Stomach (tissue), 4 donors: ENCODE data around the gene SLC35E3.

ENCODE experiments used
- CTCF ChIP-seq, 7 experiments: fragments of 450-650 bp in 4 of 7; fragments of 200-600 bp in 3 of 7; sonication (generic) in 3 of 7; IDR thresholded peaks; one replicate each; pipeline ENCODE4 v1.5.1; 2016 to 2019; ENCODE audit warnings: antibody characterized with exemption in 7 of 7, control low read depth in 2 of 7, mild to moderate bottlenecking in 1 of 7
- POLR2AphosphoS5 ChIP-seq, 3 donors: sonication (generic); formaldehyde crosslinking; IDR thresholded peaks; one replicate each; pipeline ENCODE4 v1.6.1; 2016; ENCODE audit warnings: antibody characterized with exemption in 3 of 3

- TF ChIP-seq POLR2AphosphoS5 (IDR thresholded peaks at IDR 0.05) (no peak), CTCF (IDR thresholded peaks at IDR 0.05) (no peak)
These were observed 26.7 kb downstream of the SLC35E3 start for GRCh38 chr12:68772714-68773113.
